HepG2 (cell line): ENCODE results near the gene PIGK. TPM values are rescaled to one million over a fixed set of nuclear protein-coding genes. Genes with fewer than 3 reads are reported as not detected.

Source experiments
- ARNT2 ChIP-seq: sonication (generic); formaldehyde crosslinking; IDR thresholded peaks from 2 replicates; pipeline ENCODE4 v1.8.0; 2022; ENCODE audit warnings: mild to moderate bottlenecking, low read depth, missing genetic modification reagents, moderate library complexity
- FOXA3 ChIP-seq: IDR thresholded peaks from 2 replicates; pipeline ENCODE4 v1.6.1; 2016; ENCODE audit warnings: missing genetic modification reagents, missing compliant biosample characterization
- HMGXB4 ChIP-seq, 2 experiments: sonication (generic) in 1 of 2; formaldehyde crosslinking in 1 of 2; IDR thresholded peaks; 2 replicates each; pipeline versions ENCODE4 v1.4.0 to v1.6.1; 2018 to 2020; ENCODE audit warnings: missing genetic modification reagents in 2 of 2, borderline replicate concordance in 1 of 2, low read depth in 1 of 2, mild to moderate bottlenecking in 1 of 2, missing biosample characterization in 1 of 2
- NAIF1 ChIP-seq: sonication (generic); formaldehyde crosslinking; IDR thresholded peaks from 2 replicates; pipeline ENCODE4 v1.5.0; 2020; ENCODE audit warnings: mild to moderate bottlenecking, missing genetic modification reagents, borderline replicate concordance
- NKX3-1 ChIP-seq: sonication (generic); formaldehyde crosslinking; IDR thresholded peaks from 2 replicates; pipeline ENCODE4 v1.5.0; 2020; ENCODE audit warnings: missing genetic modification reagents
- RNF2 ChIP-seq: fragments of 450-650 bp; conservative IDR thresholded peaks from 2 replicates; pipeline ENCODE4 v1.6.1; 2016; ENCODE audit warnings: low read depth
- SATB2 ChIP-seq: sonication (generic); formaldehyde crosslinking; IDR thresholded peaks from 2 replicates; pipeline ENCODE4 v1.5.0; 2020; ENCODE audit warnings: missing genetic modification reagents
- SOX5 ChIP-seq: IDR thresholded peaks from 2 replicates; pipeline ENCODE4 v1.6.1; 2016; ENCODE audit warnings: borderline replicate concordance
- SP1 ChIP-seq, 2 experiments: fragments of 450-650 bp in 1 of 2; sonication (generic) in 1 of 2; formaldehyde crosslinking in 1 of 2; IDR thresholded peaks; 2 replicates each; pipeline versions ENCODE4 v1.4.0 to v1.6.1; 2016 to 2020; ENCODE audit warnings: missing genetic modification reagents in 1 of 2
- SP4 ChIP-seq: sonication (generic); formaldehyde crosslinking; IDR thresholded peaks from 2 replicates; pipeline ENCODE4 v1.8.1; 2023; ENCODE audit warnings: mild to moderate bottlenecking, missing genetic modification reagents
- YEATS2 ChIP-seq: sonication (generic); formaldehyde crosslinking; IDR thresholded peaks from 2 replicates; pipeline ENCODE4 v1.4.0; 2020; ENCODE audit warnings: missing genetic modification reagents, borderline replicate concordance
- ZNF251 ChIP-seq: sonication (generic); formaldehyde crosslinking; IDR thresholded peaks from 2 replicates; pipeline ENCODE4 v1.9.0; 2021; ENCODE audit warnings: mild to moderate bottlenecking, missing genetic modification reagents
- ZNF432 ChIP-seq: sonication (generic); formaldehyde crosslinking; IDR thresholded peaks from 2 replicates; pipeline ENCODE4 v1.5.0; 2020; ENCODE audit warnings: missing genetic modification reagents, mild to moderate bottlenecking, borderline replicate concordance
- ZNF772 ChIP-seq: sonication (generic); formaldehyde crosslinking; IDR thresholded peaks from 2 replicates; pipeline ENCODE4 v1.5.0; 2020; ENCODE audit warnings: mild to moderate bottlenecking, missing genetic modification reagents
- polyA plus RNA-seq, 8 experiments: library from polyadenylated mRNA; depleted of rRNA in 3 of 8; stranded (reverse) in 7 of 8; unstranded in 1 of 8; fragments of >200 nt; fragmentation: Illumina TruSeq in 4 of 8; extraction: Trizol in 4 of 8; gene quantifications; 2 replicates each; pipeline versions ENCODE4 v1.2.1 to v1.2.3, GENCODE V29; 2011 to 2016; ENCODE audit warnings: low read depth in 4 of 8, missing spikeins in 1 of 8, mixed read lengths in 1 of 8; ENCODE audit not compliant: insufficient read depth in 1 of 8
- total RNA-seq, 5 experiments: library from RNA; depleted of rRNA; stranded (reverse); fragments of >200 nt; fragmentation: Illumina TruSeq; extraction: Trizol; gene quantifications; 2 replicates each; pipeline ENCODE4 v1.2.3, GENCODE V29; 2016; ENCODE audit warnings: low read depth in 1 of 5
- TF ChIP-seq, protein P1 (sequence below): sonication (generic); formaldehyde crosslinking; conservative IDR thresholded peaks from 2 replicates; pipeline ENCODE4 v1.8.0; 2022; ENCODE audit warnings: mild to moderate bottlenecking, moderate library complexity, missing genetic modification reagents
- TF ChIP-seq, protein P2 (sequence below), 2 experiments: IDR thresholded peaks; 2 replicates each; pipeline ENCODE4 v1.6.1; 2011 to 2012; ENCODE audit warnings: low read length in 2 of 2, borderline replicate concordance in 1 of 2, low read depth in 1 of 2, mild to moderate bottlenecking in 1 of 2, moderate library complexity in 1 of 2
- TF ChIP-seq, protein P3 (sequence below): sonication (generic); formaldehyde crosslinking; IDR thresholded peaks from 2 replicates; pipeline ENCODE4 v1.8.0; 2022; ENCODE audit warnings: mild to moderate bottlenecking, missing genetic modification reagents
- TF ChIP-seq, protein P4 (sequence below): sonication (generic); formaldehyde crosslinking; IDR thresholded peaks from 2 replicates; pipeline ENCODE4 v1.4.0; 2020; ENCODE audit warnings: missing genetic modification reagents, low read depth, mild to moderate bottlenecking, borderline replicate concordance

Gene PIGK
- total and polyA plus RNA-seq, 2 of the 13 experiments (the other 11 are each of a cell fraction or from before 2014, with no cell fraction given), result 14.7 to 38.5 TPM

DNA sequence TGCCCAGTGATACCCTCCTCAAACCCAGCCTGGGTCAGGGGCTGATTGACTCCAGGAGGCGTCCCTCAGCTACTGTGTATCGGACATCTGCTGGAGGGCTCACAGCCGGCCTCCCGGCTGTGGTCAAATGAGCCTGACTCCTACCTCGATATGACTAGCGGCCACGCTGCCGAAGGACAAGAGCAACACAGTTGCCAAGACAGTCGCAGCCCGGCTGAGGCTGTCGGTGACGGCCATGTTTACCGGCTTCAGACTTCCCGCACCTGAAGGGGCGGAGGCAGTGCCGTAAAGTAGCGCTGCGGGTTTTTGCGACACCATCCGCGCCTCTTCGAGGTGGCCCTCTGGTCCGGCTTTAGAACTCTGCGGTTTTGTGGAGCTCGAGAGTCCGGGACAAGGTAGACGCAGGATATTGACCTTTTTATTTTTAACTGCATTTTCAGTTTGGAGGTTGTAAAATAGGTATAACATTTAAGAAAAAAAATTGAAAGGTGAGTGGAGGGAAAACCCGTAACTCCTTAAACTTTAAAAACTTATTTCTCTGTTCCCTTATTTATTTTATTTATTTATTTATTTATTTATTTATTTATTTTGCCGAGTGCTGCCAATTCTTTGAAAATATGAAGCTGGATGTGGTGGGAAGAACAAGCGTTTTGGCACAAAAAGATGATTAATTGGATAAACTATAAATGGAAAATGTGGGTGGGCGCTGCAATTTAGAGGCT, at the start of gene PIGK (continued):
- peak; percentile 84 for TF ChIP-seq SP4 (CRISPR knock-in tag)
- TF ChIP-seq FOXA3 (CRISPR knock-in tag), result peak; percentile 84
- no peak for TF ChIP-seq ZNF432 (CRISPR knock-in tag)
- TF ChIP-seq SOX5 (CRISPR knock-in tag), result peak; percentile 14; the same call in 1 of the 2 replicates
- TF ChIP-seq, protein P1, sequence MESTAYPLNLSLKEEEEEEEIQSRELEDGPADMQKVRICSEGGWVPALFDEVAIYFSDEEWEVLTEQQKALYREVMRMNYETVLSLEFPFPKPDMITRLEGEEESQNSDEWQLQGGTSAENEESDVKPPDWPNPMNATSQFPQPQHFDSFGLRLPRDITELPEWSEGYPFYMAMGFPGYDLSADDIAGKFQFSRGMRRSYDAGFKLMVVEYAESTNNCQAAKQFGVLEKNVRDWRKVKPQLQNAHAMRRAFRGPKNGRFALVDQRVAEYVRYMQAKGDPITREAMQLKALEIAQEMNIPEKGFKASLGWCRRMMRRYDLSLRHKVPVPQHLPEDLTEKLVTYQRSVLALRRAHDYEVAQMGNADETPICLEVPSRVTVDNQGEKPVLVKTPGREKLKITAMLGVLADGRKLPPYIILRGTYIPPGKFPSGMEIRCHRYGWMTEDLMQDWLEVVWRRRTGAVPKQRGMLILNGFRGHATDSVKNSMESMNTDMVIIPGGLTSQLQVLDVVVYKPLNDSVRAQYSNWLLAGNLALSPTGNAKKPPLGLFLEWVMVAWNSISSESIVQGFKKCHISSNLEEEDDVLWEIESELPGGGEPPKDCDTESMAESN (CRISPR knock-in tag), result peak; percentile 79; the same call in 1 of the 2 replicates
- TF ChIP-seq RNF2, result 0 out of 2 replicates have a peak, but pooled peaks have one; percentile 41
- no peak for TF ChIP-seq NAIF1 (CRISPR knock-in tag)
- TF ChIP-seq HMGXB4 (CRISPR knock-in tag; IDR thresholded peaks at IDR 0.05; ENCODE audit: borderline replicate concordance in 1 of 2, low read depth in 1 of 2), result peak; percentile 59 to 78; a peak in 3 of 4 replicates
- TF ChIP-seq, protein P2, sequence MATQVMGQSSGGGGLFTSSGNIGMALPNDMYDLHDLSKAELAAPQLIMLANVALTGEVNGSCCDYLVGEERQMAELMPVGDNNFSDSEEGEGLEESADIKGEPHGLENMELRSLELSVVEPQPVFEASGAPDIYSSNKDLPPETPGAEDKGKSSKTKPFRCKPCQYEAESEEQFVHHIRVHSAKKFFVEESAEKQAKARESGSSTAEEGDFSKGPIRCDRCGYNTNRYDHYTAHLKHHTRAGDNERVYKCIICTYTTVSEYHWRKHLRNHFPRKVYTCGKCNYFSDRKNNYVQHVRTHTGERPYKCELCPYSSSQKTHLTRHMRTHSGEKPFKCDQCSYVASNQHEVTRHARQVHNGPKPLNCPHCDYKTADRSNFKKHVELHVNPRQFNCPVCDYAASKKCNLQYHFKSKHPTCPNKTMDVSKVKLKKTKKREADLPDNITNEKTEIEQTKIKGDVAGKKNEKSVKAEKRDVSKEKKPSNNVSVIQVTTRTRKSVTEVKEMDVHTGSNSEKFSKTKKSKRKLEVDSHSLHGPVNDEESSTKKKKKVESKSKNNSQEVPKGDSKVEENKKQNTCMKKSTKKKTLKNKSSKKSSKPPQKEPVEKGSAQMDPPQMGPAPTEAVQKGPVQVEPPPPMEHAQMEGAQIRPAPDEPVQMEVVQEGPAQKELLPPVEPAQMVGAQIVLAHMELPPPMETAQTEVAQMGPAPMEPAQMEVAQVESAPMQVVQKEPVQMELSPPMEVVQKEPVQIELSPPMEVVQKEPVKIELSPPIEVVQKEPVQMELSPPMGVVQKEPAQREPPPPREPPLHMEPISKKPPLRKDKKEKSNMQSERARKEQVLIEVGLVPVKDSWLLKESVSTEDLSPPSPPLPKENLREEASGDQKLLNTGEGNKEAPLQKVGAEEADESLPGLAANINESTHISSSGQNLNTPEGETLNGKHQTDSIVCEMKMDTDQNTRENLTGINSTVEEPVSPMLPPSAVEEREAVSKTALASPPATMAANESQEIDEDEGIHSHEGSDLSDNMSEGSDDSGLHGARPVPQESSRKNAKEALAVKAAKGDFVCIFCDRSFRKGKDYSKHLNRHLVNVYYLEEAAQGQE (IDR thresholded peaks at IDR 0.05; ENCODE audit: borderline replicate concordance in 1 of 2, low read depth in 1 of 2, low read length in 2 of 2), result peak in 1 of 2 experiments; percentile 37; a peak in 1 of 4 replicates
- no peak for TF ChIP-seq SP1 (IDR thresholded peaks at IDR 0.05)
- peak; percentile 67; the same call in 1 of the 2 replicates for TF ChIP-seq SP1 (CRISPR knock-in tag; IDR thresholded peaks at IDR 0.05)
- TF ChIP-seq, protein P3, sequence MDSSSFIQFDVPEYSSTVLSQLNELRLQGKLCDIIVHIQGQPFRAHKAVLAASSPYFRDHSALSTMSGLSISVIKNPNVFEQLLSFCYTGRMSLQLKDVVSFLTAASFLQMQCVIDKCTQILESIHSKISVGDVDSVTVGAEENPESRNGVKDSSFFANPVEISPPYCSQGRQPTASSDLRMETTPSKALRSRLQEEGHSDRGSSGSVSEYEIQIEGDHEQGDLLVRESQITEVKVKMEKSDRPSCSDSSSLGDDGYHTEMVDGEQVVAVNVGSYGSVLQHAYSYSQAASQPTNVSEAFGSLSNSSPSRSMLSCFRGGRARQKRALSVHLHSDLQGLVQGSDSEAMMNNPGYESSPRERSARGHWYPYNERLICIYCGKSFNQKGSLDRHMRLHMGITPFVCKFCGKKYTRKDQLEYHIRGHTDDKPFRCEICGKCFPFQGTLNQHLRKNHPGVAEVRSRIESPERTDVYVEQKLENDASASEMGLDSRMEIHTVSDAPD (CRISPR knock-in tag), result no peak
- TF ChIP-seq NKX3-1 (CRISPR knock-in tag), result no peak
- TF ChIP-seq ZNF251 (CRISPR knock-in tag), result no peak
- peak; percentile 62; the same call in 1 of the 2 replicates for TF ChIP-seq ARNT2 (CRISPR knock-in tag)
- TF ChIP-seq ZNF772 (CRISPR knock-in tag), result peak; percentile 67; the same call in 1 of the 2 replicates
- TF ChIP-seq SATB2 (CRISPR knock-in tag), result peak; percentile 41; the same call in 1 of the 2 replicates
- TF ChIP-seq, protein P4, sequence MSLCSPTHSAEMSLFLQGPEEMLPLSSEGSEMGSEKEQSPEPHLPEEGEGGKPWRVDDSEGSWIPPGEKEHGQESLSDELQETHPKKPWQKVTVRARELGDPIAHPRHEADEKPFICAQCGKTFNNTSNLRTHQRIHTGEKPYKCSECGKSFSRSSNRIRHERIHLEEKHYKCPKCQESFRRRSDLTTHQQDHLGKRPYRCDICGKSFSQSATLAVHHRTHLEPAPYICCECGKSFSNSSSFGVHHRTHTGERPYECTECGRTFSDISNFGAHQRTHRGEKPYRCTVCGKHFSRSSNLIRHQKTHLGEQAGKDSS (CRISPR knock-in tag), result peak; percentile 50; the same call in 1 of the 2 replicates
- peak; percentile 88 for TF ChIP-seq YEATS2 (CRISPR knock-in tag)
